A549 (cell line): ENCODE measurements around the gene CSMD2.

ENCODE experiments used
- CTCF ChIP-seq: fragments of >200 bp; sonication (Bioruptor Twin); formaldehyde crosslinking; IDR thresholded peaks from 3 replicates; pipeline ENCODE4 v1.5.1; 2016
- MAZ ChIP-seq: fragments of 150-350 bp; IDR thresholded peaks from 2 replicates; pipeline ENCODE4 v1.6.1; 2014; ENCODE audit warnings: antibody characterized with exemption, low read depth, low read length, borderline replicate concordance
- POLR2A ChIP-seq: IDR thresholded peaks from 2 replicates; pipeline ENCODE4 v1.6.1; 2012; ENCODE audit warnings: mild to moderate bottlenecking, low read length
- TF ChIP-seq, protein P1 (sequence below): fragments of 450-650 bp; IDR thresholded peaks from 2 replicates; pipeline ENCODE4 v1.6.1; 2014; ENCODE audit warnings: antibody characterized with exemption

DNA sequence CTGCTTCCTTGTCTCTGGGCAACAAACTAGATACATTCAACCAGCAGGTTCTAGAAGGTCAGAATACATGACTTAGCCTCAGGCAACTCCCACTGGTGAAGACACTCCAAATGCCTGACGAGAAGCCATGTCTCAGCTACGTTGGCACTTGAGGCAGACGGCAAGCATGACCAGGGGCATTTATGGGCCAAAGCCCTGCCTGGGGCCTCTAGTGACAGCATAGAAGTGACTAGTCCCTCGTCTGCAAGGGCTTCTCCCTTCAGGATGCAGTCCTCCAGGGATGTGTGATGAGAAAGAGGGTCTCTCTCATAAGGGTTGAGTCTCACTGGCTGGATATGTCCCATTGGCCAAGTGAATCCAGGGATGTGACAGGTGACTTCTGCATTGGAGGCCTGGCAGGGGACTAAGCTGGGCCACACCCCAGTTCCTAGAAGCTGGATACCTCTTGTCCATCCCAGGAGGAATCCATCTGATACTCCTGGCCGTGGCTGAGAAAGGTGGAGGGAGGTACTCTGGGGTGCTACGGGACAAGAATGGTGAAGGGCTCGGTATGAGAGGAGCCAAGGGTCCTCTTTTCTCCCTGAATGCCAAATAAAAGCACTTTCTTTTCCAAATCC is 449.7 kb downstream of the CSMD2 start:
- TF ChIP-seq CTCF (no peak), MAZ (no peak), POLR2A (no peak)
- TF ChIP-seq, protein P1, sequence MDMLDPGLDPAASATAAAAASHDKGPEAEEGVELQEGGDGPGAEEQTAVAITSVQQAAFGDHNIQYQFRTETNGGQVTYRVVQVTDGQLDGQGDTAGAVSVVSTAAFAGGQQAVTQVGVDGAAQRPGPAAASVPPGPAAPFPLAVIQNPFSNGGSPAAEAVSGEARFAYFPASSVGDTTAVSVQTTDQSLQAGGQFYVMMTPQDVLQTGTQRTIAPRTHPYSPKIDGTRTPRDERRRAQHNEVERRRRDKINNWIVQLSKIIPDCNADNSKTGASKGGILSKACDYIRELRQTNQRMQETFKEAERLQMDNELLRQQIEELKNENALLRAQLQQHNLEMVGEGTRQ = no peak
